Neural cell (in vitro differentiated cells): ENCODE data around the gene ARHGAP24. TPM values are rescaled to one million over a fixed set of nuclear protein-coding genes. Genes with fewer than 3 reads are reported as not detected.

ENCODE experiments used
- H2AFZ ChIP-seq: fragments of 200-600, 300-800 bp; sonication (generic), shearing (Covaris generic); 2 replicates; pipeline ENCODE4 v1.6.0; 2014; ENCODE audit warnings: low read depth, mild to moderate bottlenecking, antibody characterized with exemption, low read length, moderate library complexity
- H3F3A ChIP-seq: fragments of 200-600 bp; shearing (Covaris generic); 2 replicates; pipeline ENCODE4 v1.6.1; 2016; ENCODE audit warnings: mild to moderate bottlenecking, moderate library complexity, mixed read lengths, antibody characterized with exemption, low read length; ENCODE audit not compliant: insufficient read depth, poor library complexity, severe bottlenecking
- H3K27ac ChIP-seq: fragments of 200-600, 300-800 bp; sonication (generic), shearing (Covaris generic); 2 replicates; pipeline ENCODE4 v1.5.1; 2014; ENCODE audit warnings: mild to moderate bottlenecking, low read length, moderate library complexity
- H3K27me3 ChIP-seq: fragments of 300-800, 200-600 bp; sonication (generic), shearing (Covaris generic); 2 replicates; pipeline ENCODE4 v1.6.0; 2014; ENCODE audit warnings: mild to moderate bottlenecking, low read depth, low read length, moderate library complexity; ENCODE audit not compliant: insufficient read depth
- H3K36me3 ChIP-seq: fragments of 300-800, 200-600 bp; sonication (generic), shearing (Covaris generic); 2 replicates; pipeline ENCODE4 v1.5.1; 2014; ENCODE audit warnings: mild to moderate bottlenecking, antibody characterized with exemption, low read length, moderate library complexity; ENCODE audit not compliant: insufficient read depth
- H3K4me2 ChIP-seq: fragments of 300-800, 200-600 bp; sonication (generic), shearing (Covaris generic); 2 replicates; pipeline ENCODE4 v1.6.0; 2014; ENCODE audit warnings: mild to moderate bottlenecking, low read length
- H3K4me3 ChIP-seq: fragments of 300-800, 200-600 bp; sonication (generic), shearing (Covaris generic); 2 replicates; pipeline ENCODE4 v1.5.1; 2014; ENCODE audit warnings: mild to moderate bottlenecking, low read length, moderate library complexity
- H3K79me2 ChIP-seq: fragments of 200-600 bp; shearing (Covaris generic); replicated peaks from 2 replicates; pipeline ENCODE4 v1.6.0; 2014; ENCODE audit warnings: mild to moderate bottlenecking, low read length, moderate library complexity; ENCODE audit not compliant: insufficient read depth
- H3K9ac ChIP-seq: fragments of 300-800, 200-600 bp; sonication (generic), shearing (Covaris generic); 2 replicates; pipeline ENCODE4 v1.6.1; 2016; ENCODE audit warnings: mild to moderate bottlenecking, low read length, mixed read lengths
- H3K9me2 ChIP-seq: fragments of 200-600 bp; shearing (Covaris generic); 2 replicates; pipeline ENCODE4 v1.6.1; 2016; ENCODE audit warnings: mild to moderate bottlenecking, low read length, mixed read lengths; ENCODE audit not compliant: insufficient read depth
- H3K9me3 ChIP-seq: fragments of 200-600, 300-800 bp; sonication (generic), shearing (Covaris generic); 2 replicates; pipeline ENCODE4 v1.6.1; 2016; ENCODE audit warnings: mild to moderate bottlenecking, mixed run types, low read length, moderate library complexity, mixed read lengths
- H4K20me1 ChIP-seq: fragments of 200-600 bp; shearing (Covaris generic); 2 replicates; pipeline ENCODE4 v1.6.1; 2016; ENCODE audit warnings: mild to moderate bottlenecking, mixed run types; ENCODE audit not compliant: insufficient read depth
- CTCF ChIP-seq: fragments of 450-650 bp; IDR thresholded peaks from 2 replicates; pipeline ENCODE4 v1.5.1; 2014; ENCODE audit warnings: antibody characterized with exemption, mild to moderate bottlenecking, moderate library complexity; ENCODE audit not compliant: poor library complexity, severe bottlenecking
- EP300 ChIP-seq: fragments of 450-650 bp; conservative IDR thresholded peaks from 2 replicates; pipeline ENCODE4 v1.6.1; 2014; ENCODE audit warnings: antibody characterized with exemption, mild to moderate bottlenecking, moderate library complexity; ENCODE audit not compliant: poor library complexity, severe bottlenecking
- EZH2 ChIP-seq: fragments of 200-600, 300-800 bp; shearing (Covaris generic), sonication (generic); IDR thresholded peaks from 2 replicates; pipeline ENCODE4 v1.6.1; 2014; ENCODE audit warnings: antibody characterized with exemption, low read length, borderline replicate concordance, mild to moderate bottlenecking; ENCODE audit not compliant: insufficient read depth, poor library complexity, severe bottlenecking
- MXI1 ChIP-seq: fragments of 450-650 bp; conservative IDR thresholded peaks from 2 replicates; pipeline ENCODE4 v1.6.1; 2014; ENCODE audit warnings: antibody characterized with exemption, mild to moderate bottlenecking; ENCODE audit not compliant: poor library complexity, severe bottlenecking
- POLR2AphosphoS5 ChIP-seq: IDR thresholded peaks from 2 replicates; pipeline ENCODE4 v1.6.1; 2012
- RAD21 ChIP-seq: fragments of 450-650 bp; conservative IDR thresholded peaks from 2 replicates; pipeline ENCODE4 v1.6.1; 2014; ENCODE audit warnings: antibody characterized with exemption, mild to moderate bottlenecking, moderate library complexity
- REST ChIP-seq: IDR thresholded peaks from 2 replicates; pipeline ENCODE4 v1.6.1; 2012; ENCODE audit warnings: borderline replicate concordance
- SMC3 ChIP-seq: fragments of 450-650 bp; conservative IDR thresholded peaks from 2 replicates; pipeline ENCODE4 v1.6.1; 2014; ENCODE audit warnings: antibody characterized with exemption, mild to moderate bottlenecking, moderate library complexity; ENCODE audit not compliant: poor library complexity
- TAF1 ChIP-seq: IDR thresholded peaks from 2 replicates; pipeline ENCODE4 v1.6.1; 2012; ENCODE audit warnings: low read depth
- polyA plus RNA-seq: library from polyadenylated mRNA; depleted of rRNA; stranded (reverse); fragments of >200 nt; gene quantifications from 2 replicates; pipeline ENCODE4 v1.2.3, GENCODE V29; 2014

The ARHGAP24 gene
- polyA plus RNA-seq, 1 donor from 2014 or later: 2.9 TPM

GRCh38 chr4:85455942-85456341 is 19.0 kb upstream of the ARHGAP24 start:
- H3K9me3 ChIP-seq: no peaks in the 10 kb centered on the region
- no peak overlapping the region for H3K4me2 ChIP-seq
- H3K36me3 ChIP-seq: no peaks in the 10 kb centered on the region
- no peaks in the 10 kb centered on the region for H4K20me1 ChIP-seq
- H3K27me3 ChIP-seq: no peaks in the 10 kb centered on the region
- no peak overlapping the region for H3K4me3 ChIP-seq
- no peak overlapping the region for H3K27ac ChIP-seq
- no peak overlapping the region for H3K9ac ChIP-seq
- no peaks in the 10 kb centered on the region for H3F3A ChIP-seq
- no peak overlapping the region for H2AFZ ChIP-seq
- H3K9me2 ChIP-seq: no peaks in the 10 kb centered on the region
- no peaks in the 10 kb centered on the region for H3K79me2 ChIP-seq
- TF ChIP-seq REST (no peak), TAF1 (no peak), POLR2AphosphoS5 (no peak), RAD21 (no peak), CTCF (no peak), SMC3 (no peak), MXI1 (no peak), EP300 (no peak), EZH2 (no peak)

DNA sequence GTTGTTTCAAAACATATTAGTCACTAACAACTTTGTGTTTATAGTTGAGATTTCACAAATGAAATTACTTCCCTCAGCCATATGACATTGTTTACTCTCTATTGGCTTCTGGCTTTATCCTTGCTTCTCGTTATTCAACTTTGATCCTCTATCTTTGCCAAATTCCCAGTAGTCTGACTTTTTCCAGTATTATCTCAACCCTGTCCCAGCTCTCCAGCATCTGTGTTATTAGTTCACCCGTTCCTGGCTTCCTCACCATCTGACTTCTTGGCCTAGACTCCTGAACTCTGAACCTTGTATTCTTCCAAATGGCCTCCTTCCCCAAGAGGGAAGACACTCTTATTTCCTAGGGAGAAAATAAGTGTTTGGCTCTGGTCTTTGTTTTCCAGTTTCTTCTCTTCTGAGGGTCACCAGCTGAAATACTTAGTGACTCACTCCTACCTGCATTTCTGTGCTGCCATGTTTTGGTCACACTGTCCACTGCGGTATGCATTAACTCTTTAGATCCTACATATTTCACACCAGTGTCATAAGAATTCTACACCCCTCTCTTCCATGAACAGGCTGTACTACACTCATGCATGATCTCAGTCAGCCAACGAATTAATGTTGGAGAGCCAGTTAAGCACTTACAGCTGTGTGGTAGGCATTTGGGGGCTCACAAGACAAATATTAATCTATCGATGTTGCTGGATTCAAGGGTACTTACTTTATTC is 17.0 kb upstream of the ARHGAP24 start:
- Histone ChIP-seq H3K79me2 (no peaks in the 10 kb centered on the region), H3K9me3 (no peaks in the 10 kb centered on the region), H3K36me3 (no peaks in the 10 kb centered on the region), H3K4me2 (no peak overlapping the region), H3K9ac (no peak overlapping the region), H3K27me3 (no peaks in the 10 kb centered on the region), H3F3A (no peaks in the 10 kb centered on the region), H3K9me2 (no peaks in the 10 kb centered on the region), H4K20me1 (no peaks in the 10 kb centered on the region), H3K4me3 (no peak overlapping the region), H3K27ac (no peak overlapping the region), H2AFZ (no peak overlapping the region)
- TF ChIP-seq RAD21 (no peak), CTCF (no peak), EZH2 (no peak), MXI1 (no peak), REST (no peak), EP300 (no peak), POLR2AphosphoS5 (no peak), TAF1 (no peak), SMC3 (no peak)
